K562 (cell line): ENCODE results near the gene HGD. TPM values are rescaled to one million over a fixed set of nuclear protein-coding genes. Genes with fewer than 3 reads are reported as not detected.

Experiments used
- BCL6 ChIP-seq: fragments of 250-450 bp; sonication (Bioruptor Pico); IDR thresholded peaks from 2 replicates; pipeline ENCODE4 v1.4.0; 2020
- CEBPG ChIP-seq, 3 experiments: fragments of 200-800 bp in 1 of 3; sonication (Bioruptor generic) in 1 of 3; sonication (generic) in 1 of 3; formaldehyde crosslinking in 1 of 3; IDR thresholded peaks in 2 of 3; conservative IDR thresholded peaks in 1 of 3; 2 replicates each; pipeline versions ENCODE4 v1.6.1 to v1.8.0; 2016 to 2022; ENCODE audit warnings: missing compliant biosample characterization in 2 of 3, missing genetic modification characterization in 2 of 3, mild to moderate bottlenecking in 1 of 3, missing genetic modification reagents in 1 of 3
- EHMT2 ChIP-seq: fragments of 450-650 bp; IDR thresholded peaks from 2 replicates; pipeline ENCODE4 v1.6.1; 2018; ENCODE audit warnings: antibody characterized with exemption
- HNRNPK ChIP-seq: fragments of 200-400 bp; formaldehyde crosslinking; IDR thresholded peaks from one replicate; pipeline ENCODE4 v1.6.1; 2018; ENCODE audit warnings: mild to moderate bottlenecking, low read depth, low read length; ENCODE audit not compliant: poor library complexity, severe bottlenecking
- ILF3 ChIP-seq: fragments of 450-650 bp; IDR thresholded peaks from 2 replicates; pipeline ENCODE4 v1.6.1; 2018; ENCODE audit warnings: antibody characterized with exemption, mild to moderate bottlenecking, moderate library complexity, borderline replicate concordance
- LARP7 ChIP-seq: fragments of 450-650 bp; IDR thresholded peaks from 2 replicates; pipeline ENCODE4 v1.6.1; 2016
- MNT ChIP-seq, 2 experiments: fragments of 450-650 bp; conservative IDR thresholded peaks; 2 replicates each; pipeline ENCODE4 v1.6.1; 2017; ENCODE audit warnings: mild to moderate bottlenecking in 2 of 2, moderate library complexity in 2 of 2
- PHB ChIP-seq: fragments of 250-450 bp; sonication (Bioruptor Pico); IDR thresholded peaks from 2 replicates; pipeline ENCODE4 v1.5.0; 2021
- VEZF1 ChIP-seq: fragments of 200-800 bp; sonication (Bioruptor generic); IDR thresholded peaks from 2 replicates; pipeline ENCODE4 v1.6.1; 2017; ENCODE audit warnings: missing genetic modification characterization, missing compliant biosample characterization
- ZBTB33 ChIP-seq: sonication (generic); formaldehyde crosslinking; IDR thresholded peaks from 2 replicates; pipeline ENCODE4 v1.8.1; 2023; ENCODE audit warnings: mild to moderate bottlenecking, missing genetic modification reagents
- ZNF253 ChIP-seq: fragments of 250-450 bp; sonication (Bioruptor Pico); conservative IDR thresholded peaks from 2 replicates; pipeline ENCODE4 v1.6.1; 2021; ENCODE audit warnings: mild to moderate bottlenecking
- ZNF318 ChIP-seq, 2 experiments: fragments of 450-650 bp; IDR thresholded peaks; 2 replicates each; pipeline ENCODE4 v1.6.1; 2016; ENCODE audit warnings: mild to moderate bottlenecking in 2 of 2, borderline replicate concordance in 1 of 2, low read depth in 1 of 2, moderate library complexity in 1 of 2
- polyA plus RNA-seq, 8 experiments: library from polyadenylated mRNA; depleted of rRNA in 4 of 8; stranded (reverse) in 5 of 8; unstranded in 3 of 8; fragments of >200 nt; fragmentation: Nextera tagmentation in 2 of 8; fragmentation: Illumina TruSeq in 1 of 8; extraction: Ambion mirVana in 2 of 8; extraction: Trizol in 1 of 8; gene quantifications; 2 replicates each; pipeline versions ENCODE4 v1.2.1 to v1.2.3, GENCODE V29; 2011 to 2014; ENCODE audit warnings: inconsistent platforms in 1 of 8, missing spikeins in 1 of 8
- total RNA-seq, 7 experiments: library from RNA; depleted of rRNA in 6 of 7; stranded (reverse); fragments of >200 nt in 6 of 7; fragmentation: Illumina TruSeq in 2 of 7; extraction: Trizol in 2 of 7; gene quantifications; 2 replicates each; pipeline versions ENCODE4 v1.2.1 to v1.2.3, GENCODE V29; 2011 to 2021; ENCODE audit warnings: low replicate concordance in 1 of 7

The HGD gene
- total and polyA plus RNA-seq, 9 of the 15 experiments (the other 6 are each of a cell fraction or from before 2014, with no cell fraction given), result 0.08 to 0.25 (median 0.17) TPM; not detected in 4

- TF ChIP-seq VEZF1 (CRISPR knock-in tag) (peak; percentile 63), ILF3 (no peak), ZBTB33 (CRISPR knock-in tag) (no peak), ZNF253 (CRISPR knock-in tag) (no peak), CEBPG (CRISPR knock-in tag; IDR thresholded peaks at IDR 0.05) (peak; percentile 63), CEBPG (tag; conservative IDR thresholded peaks at IDR 0.05 in 1 of 2, IDR thresholded peaks at IDR 0.05 in 1 of 2) (peak in 1 of 2 experiments; percentile 64; a peak in 1 of 4 replicates), HNRNPK (no peak), EHMT2 (no peak), PHB (no peak), MNT (conservative IDR thresholded peaks at IDR 0.05) (peak in 1 of 2 experiments; percentile 26; a peak in 1 of 4 replicates), BCL6 (no peak), LARP7 (no peak), ZNF318 (IDR thresholded peaks at IDR 0.05; ENCODE audit: borderline replicate concordance in 1 of 2, low read depth in 1 of 2) (no peak)
These were observed 58.9 kb downstream of the HGD start (continued) for GRCh38 chr3:120622870-120623726.
